Measurements from ENCODE around the gene DDX43.

The DDX43 gene

DNA sequence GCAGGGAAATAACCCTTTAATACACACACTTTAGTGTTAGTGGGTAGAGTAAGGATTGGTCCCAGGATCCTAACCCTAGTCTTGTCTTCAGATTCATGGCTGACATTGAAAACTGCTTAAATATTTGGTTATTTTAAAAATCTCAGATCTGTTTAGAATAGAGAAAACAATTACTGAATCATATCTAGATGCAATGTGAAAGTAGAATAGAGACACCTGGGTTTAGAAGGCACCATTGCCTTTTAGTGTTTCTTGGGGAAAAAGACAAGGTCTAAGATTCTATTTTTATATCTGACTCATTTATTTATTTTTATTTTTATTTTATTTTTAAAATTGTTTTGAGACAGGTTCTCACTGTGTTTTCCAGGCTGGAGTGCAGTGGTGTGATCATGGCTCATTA is 6.0 kb downstream of the DDX43 start:
- H3K4me1 ChIP-seq (ENCODE audit: low read length): peaks cover 11% of the 10 kb centered on the region; the same call in 1 of the 2 replicates
- no peaks in the 10 kb centered on the region for H3K9me2 ChIP-seq (replicated peaks; ENCODE audit: insufficient read depth, low read length)
- H3K36me3 ChIP-seq (replicated peaks; ENCODE audit: insufficient read depth, low read length): no peaks in the 10 kb centered on the region
- H3K79me2 ChIP-seq (ENCODE audit: low read length): no peaks in the 10 kb centered on the region
- H3K4me2 ChIP-seq (ENCODE audit: low read depth, low read length): no peak overlapping the region; the same call in 1 of the 2 replicates
- no peaks in the 10 kb centered on the region for H4K20me1 ChIP-seq (ENCODE audit: insufficient read depth, low read length)
- no peak for DNase-seq
- no peak overlapping the region for H3K4me3 ChIP-seq (ENCODE audit: low read length)
- H2AFZ ChIP-seq (ENCODE audit: low read length): no peak overlapping the region
- no peaks in the 10 kb centered on the region for H3K27me3 ChIP-seq (replicated peaks; ENCODE audit: insufficient read depth, low read length)
- H3K27ac ChIP-seq (ENCODE audit: low read length): no peak overlapping the region; the same call in 1 of the 2 replicates
- H3K9me3 ChIP-seq (replicated peaks; ENCODE audit: insufficient read depth, low read length): no peaks in the 10 kb centered on the region
- peaks cover 11% of the 10 kb centered on the region; the same call in 1 of the 2 replicates for H3F3A ChIP-seq (ENCODE audit: insufficient read depth, low read length)
- H3K9ac ChIP-seq (ENCODE audit: low read length): no peak overlapping the region
- no peak for TF ChIP-seq EZH2phosphoT487 (IDR thresholded peaks at IDR 0.05; ENCODE audit: low read length)
- TF ChIP-seq, protein P1, sequence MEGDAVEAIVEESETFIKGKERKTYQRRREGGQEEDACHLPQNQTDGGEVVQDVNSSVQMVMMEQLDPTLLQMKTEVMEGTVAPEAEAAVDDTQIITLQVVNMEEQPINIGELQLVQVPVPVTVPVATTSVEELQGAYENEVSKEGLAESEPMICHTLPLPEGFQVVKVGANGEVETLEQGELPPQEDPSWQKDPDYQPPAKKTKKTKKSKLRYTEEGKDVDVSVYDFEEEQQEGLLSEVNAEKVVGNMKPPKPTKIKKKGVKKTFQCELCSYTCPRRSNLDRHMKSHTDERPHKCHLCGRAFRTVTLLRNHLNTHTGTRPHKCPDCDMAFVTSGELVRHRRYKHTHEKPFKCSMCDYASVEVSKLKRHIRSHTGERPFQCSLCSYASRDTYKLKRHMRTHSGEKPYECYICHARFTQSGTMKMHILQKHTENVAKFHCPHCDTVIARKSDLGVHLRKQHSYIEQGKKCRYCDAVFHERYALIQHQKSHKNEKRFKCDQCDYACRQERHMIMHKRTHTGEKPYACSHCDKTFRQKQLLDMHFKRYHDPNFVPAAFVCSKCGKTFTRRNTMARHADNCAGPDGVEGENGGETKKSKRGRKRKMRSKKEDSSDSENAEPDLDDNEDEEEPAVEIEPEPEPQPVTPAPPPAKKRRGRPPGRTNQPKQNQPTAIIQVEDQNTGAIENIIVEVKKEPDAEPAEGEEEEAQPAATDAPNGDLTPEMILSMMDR (IDR thresholded peaks at IDR 0.05; ENCODE audit: low read length): no peak
- no peak for TF ChIP-seq EZH2 (optimal IDR thresholded peaks at IDR 0.05; ENCODE audit: low read depth, low read length)

GRCh38 chr6:73409395-73409794 is 14.8 kb downstream of the DDX43 start:
- H3F3A ChIP-seq (ENCODE audit: insufficient read depth, low read length): no peaks in the 10 kb centered on the region
- no peaks in the 10 kb centered on the region for H3K36me3 ChIP-seq (replicated peaks; ENCODE audit: insufficient read depth, low read length)
- H3K9me3 ChIP-seq (replicated peaks; ENCODE audit: insufficient read depth, low read length): no peaks in the 10 kb centered on the region
- no peaks in the 10 kb centered on the region for H3K79me2 ChIP-seq (ENCODE audit: low read length)
- no peaks in the 10 kb centered on the region for H3K27me3 ChIP-seq (replicated peaks; ENCODE audit: insufficient read depth, low read length)
- no peaks in the 10 kb centered on the region for H3K4me1 ChIP-seq (ENCODE audit: low read length)
- H3K9me2 ChIP-seq (replicated peaks; ENCODE audit: insufficient read depth, low read length): no peaks in the 10 kb centered on the region
- no peak overlapping the region for H3K27ac ChIP-seq (ENCODE audit: low read length)
- no peak overlapping the region for H3K9ac ChIP-seq (ENCODE audit: low read length)
- no peak for DNase-seq
- H3K4me3 ChIP-seq (ENCODE audit: low read length): no peak overlapping the region
- H4K20me1 ChIP-seq (ENCODE audit: insufficient read depth, low read length): no peaks in the 10 kb centered on the region
- H3K4me2 ChIP-seq (ENCODE audit: low read depth, low read length): no peak overlapping the region
- TF ChIP-seq, protein P1 (IDR thresholded peaks at IDR 0.05; ENCODE audit: low read length): no peak
- TF ChIP-seq EZH2 (optimal IDR thresholded peaks at IDR 0.05; ENCODE audit: low read depth, low read length) (no peak), EZH2phosphoT487 (IDR thresholded peaks at IDR 0.05; ENCODE audit: low read length) (no peak)
- no peak overlapping the region for H2AFZ ChIP-seq (ENCODE audit: low read length)

DNA sequence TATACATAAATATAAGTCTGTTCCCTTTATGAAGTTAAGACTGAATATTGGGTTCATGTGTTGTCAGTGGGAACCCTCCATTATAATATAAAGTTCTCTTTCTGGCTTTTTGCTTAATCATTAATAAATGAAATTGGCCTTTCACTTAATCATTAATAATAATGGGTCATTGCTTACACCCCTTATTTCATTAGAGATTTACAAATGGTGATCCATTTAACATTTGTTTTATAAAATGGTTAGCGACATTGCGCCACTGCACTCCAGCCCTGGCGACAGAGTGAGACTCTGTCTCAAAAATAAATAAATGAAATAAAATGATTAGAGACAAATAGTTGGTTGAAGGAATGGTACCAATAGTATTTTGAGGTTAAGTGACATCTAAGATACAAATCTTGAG is 18.5 kb downstream of the DDX43 start:
- TF ChIP-seq, protein P1 (IDR thresholded peaks at IDR 0.05; ENCODE audit: low read length): no peak
- no peak for TF ChIP-seq EZH2 (optimal IDR thresholded peaks at IDR 0.05; ENCODE audit: low read depth, low read length)
- TF ChIP-seq EZH2phosphoT487 (IDR thresholded peaks at IDR 0.05; ENCODE audit: low read length): no peak
- H3K27ac ChIP-seq (ENCODE audit: low read length): no peak overlapping the region

More for the DNA sequence above, 18.5 kb downstream of the DDX43 start:
- no peaks in the 10 kb centered on the region for H4K20me1 ChIP-seq (ENCODE audit: insufficient read depth, low read length)
- no peak overlapping the region for H3K4me3 ChIP-seq (ENCODE audit: low read length)
- H3K4me2 ChIP-seq (ENCODE audit: low read depth, low read length): no peak overlapping the region
- H3K27me3 ChIP-seq (replicated peaks; ENCODE audit: insufficient read depth, low read length): no peaks in the 10 kb centered on the region
- no peaks in the 10 kb centered on the region for H3K36me3 ChIP-seq (replicated peaks; ENCODE audit: insufficient read depth, low read length)
- no peaks in the 10 kb centered on the region for H3F3A ChIP-seq (ENCODE audit: insufficient read depth, low read length)
- no peaks in the 10 kb centered on the region for H3K4me1 ChIP-seq (ENCODE audit: low read length)
- no peaks in the 10 kb centered on the region for H3K79me2 ChIP-seq (ENCODE audit: low read length)
- DNase-seq: no peak
- no peak overlapping the region for H3K9ac ChIP-seq (ENCODE audit: low read length)
- no peaks in the 10 kb centered on the region for H3K9me2 ChIP-seq (replicated peaks; ENCODE audit: insufficient read depth, low read length)
- no peaks in the 10 kb centered on the region for H3K9me3 ChIP-seq (replicated peaks; ENCODE audit: insufficient read depth, low read length)
- no peak overlapping the region for H2AFZ ChIP-seq (ENCODE audit: low read length)
